ENCODE results near the gene RBFOX1.

RBFOX1 gene

DNA sequence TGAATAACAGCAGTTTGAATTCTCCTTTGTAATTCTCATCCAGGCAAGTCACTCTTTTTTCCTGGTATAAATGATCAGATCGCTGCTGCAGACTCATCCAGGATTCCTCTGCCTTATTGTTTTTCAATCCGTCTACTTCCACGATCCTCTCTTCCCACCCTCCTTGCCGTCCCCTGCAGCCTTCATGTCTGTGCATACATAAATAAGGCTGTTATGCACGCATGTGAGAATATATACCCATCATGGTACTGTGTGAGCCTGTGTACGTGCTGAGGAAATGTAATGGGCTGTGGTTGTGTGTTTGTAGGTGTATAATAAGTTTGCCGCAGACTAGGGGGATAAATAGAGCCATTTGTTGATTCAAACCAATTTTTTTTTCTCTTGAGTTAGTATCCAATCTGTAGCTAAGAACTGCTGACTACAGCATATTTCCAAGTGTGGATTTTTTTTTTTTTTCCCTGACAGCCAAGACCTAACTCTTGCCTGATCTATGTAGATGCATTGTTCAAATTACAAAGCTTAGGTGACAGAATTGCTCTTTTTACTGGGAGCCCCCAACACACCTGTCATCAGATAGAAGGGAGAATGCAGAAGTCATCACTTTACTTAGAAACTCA is 62.2 kb downstream of the RBFOX1 start:
- TF ChIP-seq, protein P1, sequence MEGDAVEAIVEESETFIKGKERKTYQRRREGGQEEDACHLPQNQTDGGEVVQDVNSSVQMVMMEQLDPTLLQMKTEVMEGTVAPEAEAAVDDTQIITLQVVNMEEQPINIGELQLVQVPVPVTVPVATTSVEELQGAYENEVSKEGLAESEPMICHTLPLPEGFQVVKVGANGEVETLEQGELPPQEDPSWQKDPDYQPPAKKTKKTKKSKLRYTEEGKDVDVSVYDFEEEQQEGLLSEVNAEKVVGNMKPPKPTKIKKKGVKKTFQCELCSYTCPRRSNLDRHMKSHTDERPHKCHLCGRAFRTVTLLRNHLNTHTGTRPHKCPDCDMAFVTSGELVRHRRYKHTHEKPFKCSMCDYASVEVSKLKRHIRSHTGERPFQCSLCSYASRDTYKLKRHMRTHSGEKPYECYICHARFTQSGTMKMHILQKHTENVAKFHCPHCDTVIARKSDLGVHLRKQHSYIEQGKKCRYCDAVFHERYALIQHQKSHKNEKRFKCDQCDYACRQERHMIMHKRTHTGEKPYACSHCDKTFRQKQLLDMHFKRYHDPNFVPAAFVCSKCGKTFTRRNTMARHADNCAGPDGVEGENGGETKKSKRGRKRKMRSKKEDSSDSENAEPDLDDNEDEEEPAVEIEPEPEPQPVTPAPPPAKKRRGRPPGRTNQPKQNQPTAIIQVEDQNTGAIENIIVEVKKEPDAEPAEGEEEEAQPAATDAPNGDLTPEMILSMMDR (IDR thresholded peaks at IDR 0.05) = no peak
- H3K27ac ChIP-seq = no peak overlapping the region

DNA sequence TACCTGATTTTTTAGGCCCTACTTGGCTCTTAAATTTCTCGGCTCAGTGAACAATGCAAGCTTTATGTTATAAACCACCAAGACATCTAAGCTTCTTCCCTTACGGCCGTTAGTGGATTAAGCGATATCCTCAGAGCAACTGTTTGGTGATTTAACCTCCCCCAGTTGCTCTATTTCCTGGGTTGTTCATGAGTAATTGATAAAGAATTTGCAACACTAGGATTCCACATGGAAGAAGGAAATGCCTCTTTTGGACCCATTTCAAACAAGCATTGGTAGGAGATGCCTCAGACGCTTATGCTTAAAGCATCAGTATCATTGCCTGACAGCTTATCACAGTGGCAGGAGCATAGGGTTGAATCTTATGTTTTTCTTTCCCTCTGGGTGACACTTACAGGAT is 65.3 kb downstream of the RBFOX1 start:
- H3K27ac ChIP-seq = no peak overlapping the region
- TF ChIP-seq ZFX (IDR thresholded peaks at IDR 0.05; ENCODE audit: borderline replicate concordance) = no peak
- TF ChIP-seq, protein P1 (IDR thresholded peaks at IDR 0.05) = no peak

DNA sequence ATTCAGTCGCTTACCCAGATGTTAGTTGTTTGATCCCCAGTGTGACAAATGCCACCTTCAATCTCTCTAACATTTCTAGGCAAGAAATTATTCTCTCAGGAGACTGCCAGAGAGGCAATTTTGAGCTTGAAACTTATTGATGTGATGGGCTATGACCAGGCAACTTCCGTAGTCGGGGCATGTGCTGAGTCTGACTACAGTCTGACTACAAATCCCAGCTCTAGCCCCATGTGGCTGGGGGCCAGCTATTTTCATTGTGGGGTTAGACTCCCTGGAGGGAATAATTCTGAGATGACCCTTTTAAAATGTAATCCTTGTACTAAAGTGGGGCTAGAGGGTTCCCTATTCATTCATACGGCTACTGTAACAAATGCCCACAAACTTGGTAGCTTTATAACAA is 65.9 kb downstream of the RBFOX1 start:
- TF ChIP-seq ZFX (IDR thresholded peaks at IDR 0.05; ENCODE audit: borderline replicate concordance) = no peak
- TF ChIP-seq, protein P1 (IDR thresholded peaks at IDR 0.05) = no peak
- no peak overlapping the region for H3K27ac ChIP-seq

DNA sequence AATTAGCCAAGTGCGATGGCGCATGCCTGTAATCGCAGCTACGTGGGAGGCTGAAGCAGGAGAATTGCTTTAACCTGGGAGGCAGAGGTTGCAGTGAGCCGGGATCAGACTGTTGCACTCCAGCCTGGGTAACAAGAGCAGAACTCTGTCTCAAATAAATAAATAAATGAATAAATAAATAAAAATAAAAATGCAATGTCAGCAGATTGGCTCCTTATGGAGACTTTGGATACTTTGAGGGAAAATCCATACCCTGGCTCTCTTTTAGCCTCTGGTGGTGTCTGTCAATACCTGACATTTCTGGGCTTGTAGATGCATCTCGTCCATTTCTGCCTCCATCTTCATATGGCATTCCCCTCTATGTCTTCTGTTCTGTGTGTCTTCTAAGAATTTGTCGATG is 66.7 kb downstream of the RBFOX1 start:
- H3K27ac ChIP-seq = no peak overlapping the region
- TF ChIP-seq, protein P1 (IDR thresholded peaks at IDR 0.05) = no peak
- TF ChIP-seq ZFX (IDR thresholded peaks at IDR 0.05; ENCODE audit: borderline replicate concordance) = no peak

DNA sequence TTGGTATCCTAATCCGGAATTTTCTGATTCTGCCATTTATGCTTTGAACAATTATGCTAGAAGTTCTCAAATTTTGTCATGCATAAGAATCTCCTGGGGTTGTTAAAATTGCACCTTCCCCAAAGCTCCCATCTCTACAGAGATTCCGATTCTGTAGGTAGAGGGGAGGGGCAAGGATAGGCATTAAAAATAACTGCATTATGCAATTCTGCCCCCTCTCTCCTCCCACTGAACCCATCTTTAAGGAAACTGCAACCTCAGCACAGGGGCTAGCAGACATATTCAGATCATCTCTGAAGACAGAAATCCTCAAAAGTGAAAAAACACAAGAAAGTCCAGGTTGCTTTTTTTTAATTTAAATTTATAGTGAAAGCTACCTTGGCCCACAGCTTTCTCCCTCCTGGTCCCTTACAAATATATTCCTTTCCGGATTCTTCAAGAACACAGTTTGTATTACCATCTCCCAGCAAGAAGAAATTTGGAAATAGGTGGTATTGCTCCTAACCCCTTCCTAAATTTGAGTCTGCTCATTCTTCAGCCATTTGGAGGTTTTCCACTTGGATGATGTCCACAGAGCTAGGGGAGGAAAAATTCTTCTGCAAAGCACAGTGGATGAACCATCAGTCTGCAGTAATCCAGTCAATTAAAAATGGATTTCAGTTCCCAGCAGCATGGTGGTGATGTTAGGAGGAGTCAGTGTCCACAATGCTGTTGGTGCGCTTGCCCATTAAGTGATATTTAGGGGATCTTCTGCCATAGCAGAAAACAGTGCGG is 67.7 kb downstream of the RBFOX1 start:
- TF ChIP-seq ZFX (IDR thresholded peaks at IDR 0.05; ENCODE audit: borderline replicate concordance) = no peak
- TF ChIP-seq, protein P1 (IDR thresholded peaks at IDR 0.05) = no peak
- no peak overlapping the region for H3K27ac ChIP-seq

DNA sequence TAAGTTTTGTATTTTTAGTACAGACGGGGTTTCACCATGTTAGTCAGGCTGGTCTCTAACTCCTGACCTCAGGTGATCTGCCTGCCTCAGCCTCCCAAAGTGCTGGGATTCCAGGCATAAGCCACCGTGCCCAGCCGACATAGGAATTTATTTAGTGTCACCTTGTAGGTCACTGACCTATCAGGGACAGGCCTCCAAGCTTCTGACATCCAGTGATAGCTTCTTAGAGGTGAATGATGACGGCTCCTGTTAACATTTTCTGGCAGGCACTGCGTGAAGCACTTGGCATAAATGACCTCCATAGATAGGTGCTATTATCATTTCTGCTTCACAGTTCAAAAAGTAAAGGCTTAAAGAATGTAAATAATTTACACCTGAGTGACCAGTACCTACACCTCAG is 71.6 kb downstream of the RBFOX1 start:
- H3K27ac ChIP-seq = no peak overlapping the region
- TF ChIP-seq ZFX (IDR thresholded peaks at IDR 0.05; ENCODE audit: borderline replicate concordance) = no peak
- TF ChIP-seq, protein P1 (IDR thresholded peaks at IDR 0.05) = no peak

DNA sequence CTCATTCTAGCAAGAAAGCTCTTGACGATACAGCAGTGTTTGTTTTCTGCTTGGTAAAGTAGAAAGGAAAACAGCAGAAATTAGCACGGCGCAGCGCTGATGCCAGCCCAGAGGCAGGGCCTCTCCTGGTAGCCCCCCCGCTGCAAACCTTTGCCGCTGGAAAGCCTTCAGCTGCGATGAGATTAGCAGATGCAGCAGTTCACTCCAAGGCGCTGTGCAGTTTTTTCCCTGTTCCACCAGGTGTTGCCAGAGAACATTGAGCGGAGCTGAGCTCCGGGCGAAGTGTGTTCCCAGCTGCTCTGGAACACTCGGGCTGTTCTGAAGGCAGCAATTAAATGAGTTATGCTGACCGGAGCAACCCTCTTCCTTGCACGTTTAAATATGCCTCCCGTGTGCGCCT is 72.5 kb downstream of the RBFOX1 start:
- no peak for TF ChIP-seq ZFX (IDR thresholded peaks at IDR 0.05; ENCODE audit: borderline replicate concordance)
- TF ChIP-seq, protein P1 (IDR thresholded peaks at IDR 0.05) = peak; percentile 38
- no peak overlapping the region for H3K27ac ChIP-seq
